HG03460 (cell line): ENCODE results near the gene ZNF628.

Source experiments
- ATAC-seq: cut with Tn5 transposase; IDR thresholded peaks from one replicate; pipeline ENCODE4 v1.9.1; 2021; ENCODE audit not compliant: unreplicated experiment

Gene ZNF628

GRCh38 chr19:55527197-55528029, 51.0 kb downstream of the ZNF628 start:
- no peak for ATAC-seq

- no peak for ATAC-seq
These were observed 51.8 kb downstream of the ZNF628 start for GRCh38 chr19:55528030-55528803.

GRCh38 chr19:55529636-55530234, 53.3 kb downstream of the ZNF628 start:
- ATAC-seq, result no peak

GRCh38 chr19:55530996-55531395, 54.6 kb downstream of the ZNF628 start:
- no peak for ATAC-seq
